NB4 (cell line): ENCODE results near the gene SHANK2.

ENCODE experiments used
- DNase-seq: peaks from one replicate; pipeline ENCODE4 v3.0.0; 2010; ENCODE audit warnings: low read depth
- H3K4me3 ChIP-seq: one replicate; pipeline ENCODE4 v1.5.1; 2011; ENCODE audit warnings: mild to moderate bottlenecking, low read depth, low read length, moderate library complexity
- CTCF ChIP-seq: IDR thresholded peaks from one replicate; pipeline ENCODE4 v1.5.1; 2012; ENCODE audit warnings: low read depth, low read length
- MYC ChIP-seq: IDR thresholded peaks from 2 replicates; pipeline ENCODE4 v1.6.1; 2011; ENCODE audit warnings: low read depth, low read length
- POLR2A ChIP-seq: IDR thresholded peaks from 2 replicates; pipeline ENCODE4 v1.6.1; 2011; ENCODE audit warnings: mild to moderate bottlenecking; ENCODE audit not compliant: insufficient read length; ENCODE audit errors: extremely low read depth
- TF ChIP-seq, protein P1 (sequence below): IDR thresholded peaks from 2 replicates; pipeline ENCODE4 v1.6.1; 2011; ENCODE audit warnings: low read depth, low read length

The SHANK2 gene

GRCh38 chr11:71221201-71221600 is 31.2 kb downstream of the SHANK2 start:
- no peak overlapping the region for H3K4me3 ChIP-seq
- no peak for DNase-seq
- TF ChIP-seq POLR2A (no peak), MYC (no peak), CTCF (no peak)
- TF ChIP-seq, protein P1, sequence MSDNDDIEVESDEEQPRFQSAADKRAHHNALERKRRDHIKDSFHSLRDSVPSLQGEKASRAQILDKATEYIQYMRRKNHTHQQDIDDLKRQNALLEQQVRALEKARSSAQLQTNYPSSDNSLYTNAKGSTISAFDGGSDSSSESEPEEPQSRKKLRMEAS: no peak

- TF ChIP-seq, protein P1: no peak
- TF ChIP-seq MYC (no peak), CTCF (no peak), POLR2A (no peak)
- no peak overlapping the region for H3K4me3 ChIP-seq
- no peak for DNase-seq
Observed at GRCh38 chr11:71218789-71219499, 33.4 kb downstream of the SHANK2 start.

- H3K4me3 ChIP-seq: no peak overlapping the region
- TF ChIP-seq CTCF: no peak
- TF ChIP-seq, protein P1: no peak
- TF ChIP-seq POLR2A: no peak
- no peak for TF ChIP-seq MYC
- no peak for DNase-seq
Observed at GRCh38 chr11:71215425-71215965, 36.9 kb downstream of the SHANK2 start.

GRCh38 chr11:71214553-71215424 is 37.6 kb downstream of the SHANK2 start:
- H3K4me3 ChIP-seq: no peak overlapping the region
- DNase-seq: no peak
- TF ChIP-seq CTCF (no peak), MYC (no peak), POLR2A (no peak)
- TF ChIP-seq, protein P1: no peak

DNA sequence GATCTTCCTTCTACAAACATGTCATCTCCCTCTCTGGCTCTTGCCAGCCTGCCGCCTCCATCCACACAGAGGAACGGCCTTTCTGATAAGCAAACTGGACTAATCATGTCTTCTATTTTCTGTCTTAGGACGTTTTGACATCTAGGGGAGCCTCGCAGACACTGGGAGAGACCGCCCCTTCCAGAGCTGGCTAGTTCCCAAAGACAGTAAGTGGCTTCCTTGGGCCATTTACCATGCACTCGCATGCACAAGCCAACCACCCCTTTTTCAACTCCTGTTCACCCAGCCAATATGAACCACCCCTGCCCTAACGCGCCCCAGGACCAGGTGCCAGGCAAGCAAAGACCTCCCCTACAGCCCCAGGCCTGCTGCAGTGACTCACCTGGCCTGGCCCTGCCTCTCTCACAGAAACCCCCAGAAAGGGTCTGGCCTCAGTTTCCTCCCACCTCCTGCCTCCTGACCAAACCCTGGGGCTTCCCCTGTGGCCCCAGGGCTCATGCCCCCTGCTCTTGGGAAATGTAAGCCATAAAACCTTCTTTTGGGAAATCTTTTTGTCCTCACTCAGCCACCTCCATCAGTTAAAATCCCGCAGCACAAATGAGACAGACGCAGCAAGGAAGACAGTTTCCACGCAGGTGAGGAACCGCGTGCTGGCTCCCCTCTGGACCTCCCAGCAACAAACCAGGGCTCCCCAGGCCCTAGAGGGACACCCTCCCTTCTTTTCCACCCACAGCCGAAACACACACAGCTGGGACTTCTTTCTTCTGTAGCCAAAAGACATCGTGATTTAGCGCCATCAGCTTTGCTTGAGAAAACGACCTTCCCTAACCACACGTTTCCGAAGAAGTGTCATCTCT is 38.5 kb downstream of the SHANK2 start:
- no peak for DNase-seq
- TF ChIP-seq MYC (no peak), POLR2A (no peak)
- H3K4me3 ChIP-seq: no peak overlapping the region
